HG02588 (cell line): Measurements from ENCODE around the gene GRIN2C.

Experiments used
- ATAC-seq: cut with Tn5 transposase; IDR thresholded peaks from one replicate; pipeline ENCODE4 v1.9.1; 2021; ENCODE audit warnings: mild to moderate bottlenecking, moderate library complexity; ENCODE audit not compliant: unreplicated experiment

GRIN2C gene

DNA sequence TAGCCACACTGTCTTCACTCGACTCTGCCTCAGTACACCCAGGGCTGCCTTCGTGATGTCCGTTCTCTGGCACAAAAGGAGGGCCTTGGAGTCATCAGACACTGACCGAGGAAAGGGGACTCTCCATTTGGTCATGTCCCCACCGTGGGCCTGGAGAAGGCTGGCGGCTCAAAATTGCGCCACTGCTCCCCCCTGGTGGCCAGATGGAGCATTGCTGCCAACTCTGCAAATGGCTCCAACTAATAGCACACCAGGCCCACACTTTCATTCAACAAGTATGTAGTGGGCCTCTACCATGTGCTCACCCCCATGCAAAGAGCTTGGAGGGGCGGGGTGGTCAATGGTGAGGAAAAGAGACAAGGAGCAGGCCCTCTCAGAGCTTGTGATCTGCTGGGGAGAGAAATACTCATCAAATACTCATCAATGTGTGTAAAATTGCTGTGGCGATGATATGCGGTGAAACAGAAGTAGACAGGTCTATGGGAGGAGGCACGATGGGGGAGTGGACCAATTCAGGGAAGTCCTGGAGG, 5.2 kb upstream of the GRIN2C start:
- no peak for ATAC-seq

DNA sequence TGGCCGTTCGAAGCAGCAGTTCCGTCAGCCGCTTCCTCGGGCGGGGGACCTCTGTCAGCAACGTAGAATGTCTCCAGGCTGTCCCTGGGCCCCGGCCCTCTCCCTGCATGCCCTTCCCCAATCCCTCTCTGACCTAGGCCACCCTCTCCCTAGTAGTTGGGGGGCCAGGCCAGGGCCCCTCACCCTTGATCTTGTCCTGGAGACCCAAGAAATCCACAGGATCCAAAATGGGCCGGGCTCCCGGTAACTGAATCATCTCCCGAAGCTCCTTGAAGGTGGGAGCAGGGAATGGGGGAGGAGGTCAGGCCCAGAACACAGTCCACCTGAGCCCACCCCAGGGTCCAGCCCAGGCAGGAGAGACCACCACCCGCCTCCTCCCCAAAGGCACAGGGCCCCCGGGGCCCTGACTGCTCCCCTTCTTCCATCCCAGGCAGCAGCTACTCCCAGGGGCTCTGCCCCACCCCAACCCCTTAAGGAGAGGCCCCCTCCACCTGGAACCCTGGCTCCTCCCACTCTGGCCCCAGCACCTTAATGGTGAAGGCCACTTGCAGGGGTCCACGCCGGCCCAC, 4.7 kb upstream of the GRIN2C start:
- ATAC-seq = no peak

DNA sequence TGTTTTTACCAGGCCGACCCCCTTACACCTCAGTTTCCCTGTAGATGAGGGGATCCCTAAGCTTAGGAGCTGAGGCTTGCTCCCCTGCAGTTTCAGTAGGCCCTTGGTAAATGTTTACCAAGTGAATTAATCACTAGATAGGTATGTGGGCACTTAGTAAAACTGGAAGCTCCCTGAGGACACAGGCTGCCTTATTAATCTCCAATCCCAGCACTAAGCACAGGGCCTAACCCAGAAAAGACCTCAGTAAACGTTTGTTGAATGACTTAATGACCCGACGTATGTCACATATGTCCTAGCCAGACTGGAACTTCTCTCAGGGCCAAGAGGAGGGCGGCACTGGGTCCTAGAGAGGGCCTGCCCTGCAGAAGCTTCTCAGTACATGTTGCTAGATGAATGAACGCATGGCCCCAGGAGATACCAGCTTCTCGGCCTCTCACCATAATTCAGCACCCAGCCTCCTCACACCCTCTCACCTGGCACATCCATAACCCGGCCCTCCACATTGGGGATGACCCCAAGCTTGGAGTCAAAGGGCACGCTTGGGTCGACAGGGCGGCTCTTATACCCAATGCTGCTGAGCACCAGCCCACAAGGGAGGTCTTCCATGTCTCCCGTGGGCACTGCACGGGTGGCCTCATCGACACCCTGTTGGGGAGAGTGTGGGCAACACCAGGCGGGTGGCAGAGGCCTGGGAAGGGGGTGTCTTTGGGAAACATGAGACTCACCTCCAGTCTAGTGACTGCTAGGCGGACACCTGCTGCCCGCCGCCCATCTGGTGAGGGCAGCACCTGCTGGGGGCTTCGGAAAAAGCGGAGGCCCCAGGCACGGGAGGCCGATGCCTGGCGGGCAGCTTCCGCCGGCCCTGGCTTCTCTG, 4.0 kb upstream of the GRIN2C start:
- ATAC-seq = no peak

DNA sequence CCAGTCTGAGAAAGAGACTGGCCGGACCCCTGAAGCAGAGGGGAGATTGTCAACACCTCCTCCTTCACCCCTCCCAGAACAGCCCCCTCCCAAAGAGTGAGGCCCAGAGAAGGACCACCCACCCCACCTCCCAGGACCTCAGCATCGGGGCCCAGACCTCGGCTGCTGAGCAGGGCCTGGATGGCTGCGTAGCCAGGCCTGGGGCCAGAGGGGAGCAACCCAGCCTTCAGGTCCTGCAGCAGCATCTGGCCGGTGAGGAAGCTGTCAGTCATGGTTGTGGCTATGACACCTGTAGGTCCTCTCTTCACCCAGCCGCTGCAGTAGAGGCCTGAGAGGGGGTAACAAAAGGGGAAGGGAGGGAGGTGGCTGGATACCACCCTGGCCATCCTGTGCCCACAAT, 3.2 kb upstream of the GRIN2C start:
- no peak for ATAC-seq

DNA sequence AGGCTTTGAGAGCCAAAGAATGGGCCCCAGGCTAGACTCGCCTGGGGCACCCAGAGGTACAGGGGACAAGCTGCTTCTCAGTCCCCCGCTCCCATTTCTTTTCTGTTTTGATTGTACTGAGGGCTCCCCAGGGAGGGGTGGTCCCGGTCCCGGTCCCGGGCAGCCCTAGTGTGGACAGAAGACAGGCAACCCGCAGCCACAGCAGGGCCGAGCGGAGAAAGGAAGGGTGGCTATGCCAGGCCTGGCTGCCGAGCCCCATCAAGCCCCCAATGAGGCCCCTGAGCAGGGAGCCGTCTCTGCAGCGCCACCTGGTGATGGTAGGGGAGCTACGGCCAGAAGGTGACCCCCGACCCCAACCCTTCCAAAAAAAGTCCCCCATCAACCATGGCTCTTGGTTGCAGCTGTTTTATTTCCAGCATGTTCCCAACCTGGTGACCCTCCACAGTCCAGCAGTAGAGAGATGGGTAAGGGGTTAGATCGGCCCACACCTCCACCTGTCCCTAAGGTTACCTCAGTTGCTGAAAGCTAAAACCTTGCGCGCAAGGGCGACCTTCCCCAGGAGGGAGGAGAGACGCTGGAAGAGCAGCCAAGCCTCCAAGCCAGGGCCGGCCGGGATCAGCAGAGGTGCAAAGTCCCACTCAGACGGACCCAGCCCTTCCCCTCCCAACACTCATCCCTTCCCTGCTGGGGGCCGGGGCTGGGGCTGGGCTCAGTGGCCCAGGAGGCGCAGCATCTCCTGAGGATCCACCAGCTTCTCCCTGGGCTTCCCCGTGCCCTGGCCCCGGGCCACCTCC, 2.6 kb upstream of the GRIN2C start:
- no peak for ATAC-seq

- ATAC-seq = no peak
Measured at GRCh38 chr17:74861662-74862107, 2.0 kb upstream of the GRIN2C start.

DNA sequence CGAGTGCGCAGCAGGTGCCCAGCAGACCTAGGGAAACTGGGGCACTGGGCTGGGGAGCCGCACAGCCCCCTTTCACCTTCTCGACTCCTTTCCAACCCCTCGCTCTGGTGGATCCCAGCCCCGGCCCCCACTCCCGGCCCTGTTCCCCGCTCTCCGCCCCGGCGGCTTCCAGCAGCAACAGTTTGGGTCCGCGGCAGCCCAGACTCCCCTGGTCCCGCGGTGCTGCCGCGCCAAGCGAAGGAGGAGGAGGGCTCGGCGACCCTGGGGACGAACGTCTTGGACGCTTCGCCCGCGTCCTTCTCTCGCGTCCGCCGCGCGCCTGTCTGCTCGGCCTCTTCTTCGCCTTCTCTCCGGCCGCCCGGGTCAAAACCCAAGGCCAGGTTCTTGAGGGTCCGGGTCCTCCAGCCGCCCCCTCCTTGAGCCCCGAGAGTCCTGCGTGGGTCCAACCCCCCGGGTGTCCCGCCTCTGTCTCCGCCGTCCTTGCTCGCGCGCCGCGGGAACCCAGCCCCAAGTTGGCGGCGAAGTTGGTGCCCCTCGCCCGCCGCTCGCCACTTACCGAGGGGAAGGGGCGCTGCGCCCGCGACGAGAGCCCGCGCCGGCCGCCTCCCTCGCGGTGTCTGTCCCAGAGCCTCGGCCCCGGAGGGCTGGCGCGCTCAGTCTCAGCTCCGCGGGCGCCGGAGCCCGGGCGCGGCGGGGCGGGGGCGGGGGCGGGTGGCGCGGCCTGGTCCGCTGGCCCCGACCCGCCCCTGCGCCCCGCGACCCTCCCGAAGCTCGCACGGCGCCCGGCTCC, 1.4 kb upstream of the GRIN2C start:
- no peak for ATAC-seq

DNA sequence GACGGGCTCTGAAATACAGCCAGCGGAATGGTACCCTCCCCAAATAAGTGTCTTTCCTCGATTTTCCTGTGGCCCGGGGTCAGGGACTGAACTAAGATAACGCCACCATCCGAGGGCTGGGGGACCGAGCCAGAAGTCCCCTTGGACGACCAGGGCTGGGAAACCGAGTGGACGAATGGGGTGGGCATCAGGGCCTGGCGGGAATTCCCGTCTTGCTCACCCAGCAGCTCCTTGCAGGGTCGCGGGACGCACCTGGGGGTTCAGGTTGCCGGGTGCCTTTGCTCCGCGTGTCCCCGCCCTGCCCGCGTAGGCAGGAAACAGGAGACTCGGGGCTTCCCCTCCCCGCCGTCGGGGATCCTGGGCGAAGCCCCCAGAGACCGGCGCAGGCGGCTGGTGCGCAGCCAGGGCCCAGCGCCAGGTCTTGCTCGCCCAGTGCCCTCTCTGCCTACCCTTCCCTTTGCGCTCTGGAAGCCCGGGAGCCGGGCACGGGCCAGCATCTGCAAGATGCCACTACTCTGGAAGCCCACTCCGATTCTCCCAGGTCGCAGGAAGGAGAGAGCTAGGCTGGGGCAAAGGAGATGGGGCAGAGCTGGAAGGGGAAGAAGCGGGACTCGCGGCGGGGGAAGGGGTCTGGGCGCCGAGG, 665 bp upstream of the GRIN2C start:
- ATAC-seq = no peak

DNA sequence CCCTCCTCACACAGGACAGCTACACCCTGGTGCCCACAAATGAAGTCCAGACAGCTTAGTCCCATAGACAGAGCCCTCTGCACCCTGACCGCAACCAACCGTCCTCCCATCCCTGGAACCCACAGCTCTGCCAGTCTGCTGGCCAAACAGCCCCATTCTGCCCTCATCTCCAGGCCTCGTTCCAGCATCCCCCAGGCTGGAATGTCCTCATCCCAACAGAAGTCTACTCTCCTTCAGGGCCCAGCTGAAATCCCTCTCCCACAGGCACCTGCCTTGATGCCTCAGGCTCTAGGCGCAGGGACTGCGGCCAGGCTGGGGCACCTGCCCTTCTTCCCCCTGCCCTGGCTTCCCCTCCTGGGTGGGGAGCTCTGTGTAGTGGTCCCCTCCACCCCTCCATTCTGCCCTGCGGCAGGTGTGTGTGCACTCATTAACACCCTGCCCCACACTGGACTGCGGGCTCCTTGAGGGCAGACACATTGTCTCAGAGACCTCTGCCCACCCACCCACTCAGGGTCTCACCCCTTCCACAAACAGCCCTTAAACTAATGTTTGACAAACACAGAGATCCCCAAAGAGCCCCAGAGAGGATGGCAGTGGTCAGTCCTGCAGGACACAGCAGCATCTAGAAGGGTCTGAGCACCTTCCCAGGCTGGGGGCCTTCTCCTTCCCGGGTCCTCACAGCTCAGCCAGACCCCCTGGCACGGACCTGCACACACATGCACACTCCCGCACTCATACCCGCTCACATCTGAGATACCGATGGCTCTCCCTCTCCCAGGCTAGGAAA, 820 bp downstream of the GRIN2C start:
- no peak for ATAC-seq

GRCh38 chr17:74857191-74857590, 2.5 kb downstream of the GRIN2C start:
- ATAC-seq = no peak

DNA sequence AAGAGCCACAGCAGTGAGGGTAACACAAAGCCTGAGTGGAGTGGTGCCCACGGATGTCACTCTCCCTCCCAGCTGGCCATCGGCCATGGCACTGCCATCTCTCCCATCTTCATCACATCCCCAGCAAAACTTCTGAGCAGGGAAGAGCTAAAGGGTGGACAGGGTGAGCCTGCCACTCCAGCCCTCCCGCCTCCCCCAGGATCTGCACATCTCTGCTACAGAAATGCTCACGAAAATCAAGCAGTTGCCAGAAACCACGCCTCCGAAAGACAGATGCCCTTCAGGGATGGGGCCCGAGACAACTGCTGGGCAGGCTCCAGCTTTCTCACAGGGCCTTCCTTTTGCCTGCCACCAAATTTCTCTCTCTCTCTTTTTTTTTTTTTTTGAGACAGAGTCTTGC, 3.6 kb downstream of the GRIN2C start:
- no peak for ATAC-seq

GRCh38 chr17:74855323-74855722, 4.4 kb downstream of the GRIN2C start:
- no peak for ATAC-seq

DNA sequence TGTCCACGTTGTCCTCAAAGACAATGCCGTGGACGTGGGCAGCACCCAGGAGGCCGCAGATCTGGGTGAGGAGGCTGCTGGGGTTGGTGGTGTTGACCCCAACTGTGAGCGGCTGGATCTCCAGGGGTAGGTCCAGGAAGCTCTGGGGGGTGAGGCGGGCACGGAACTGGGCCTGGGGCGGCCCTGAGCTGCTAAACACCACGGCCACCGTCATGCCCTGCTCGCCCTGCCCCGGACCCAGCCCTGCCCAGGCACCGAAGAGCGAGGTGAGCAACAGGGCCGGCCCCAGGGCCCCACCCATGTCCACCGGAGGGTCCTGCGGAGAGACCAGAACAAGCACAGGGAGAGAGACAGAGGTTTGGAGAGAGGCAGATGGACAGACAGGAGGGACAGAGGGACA, 4.9 kb downstream of the GRIN2C start:
- ATAC-seq = no peak

- ATAC-seq = no peak
Measured at GRCh38 chr17:74853669-74854068, 6.0 kb downstream of the GRIN2C start.

DNA sequence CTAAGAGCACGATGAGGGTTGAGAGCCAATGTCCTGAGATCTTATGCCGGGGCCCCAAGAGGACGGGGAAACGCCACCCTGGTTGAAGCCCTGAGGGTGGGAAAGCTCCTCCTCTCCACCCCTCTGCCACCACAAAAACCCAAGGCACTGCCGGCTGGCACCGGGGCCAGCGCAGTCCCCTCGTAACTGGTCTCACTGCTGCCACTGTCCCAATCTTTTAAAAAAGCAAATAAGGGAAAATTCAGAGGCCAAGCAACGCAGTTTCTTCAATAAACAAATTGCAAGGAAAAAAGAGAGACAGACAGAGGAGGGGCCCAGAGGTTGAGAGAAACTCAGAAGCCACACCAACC, 6.7 kb downstream of the GRIN2C start:
- no peak for ATAC-seq

DNA sequence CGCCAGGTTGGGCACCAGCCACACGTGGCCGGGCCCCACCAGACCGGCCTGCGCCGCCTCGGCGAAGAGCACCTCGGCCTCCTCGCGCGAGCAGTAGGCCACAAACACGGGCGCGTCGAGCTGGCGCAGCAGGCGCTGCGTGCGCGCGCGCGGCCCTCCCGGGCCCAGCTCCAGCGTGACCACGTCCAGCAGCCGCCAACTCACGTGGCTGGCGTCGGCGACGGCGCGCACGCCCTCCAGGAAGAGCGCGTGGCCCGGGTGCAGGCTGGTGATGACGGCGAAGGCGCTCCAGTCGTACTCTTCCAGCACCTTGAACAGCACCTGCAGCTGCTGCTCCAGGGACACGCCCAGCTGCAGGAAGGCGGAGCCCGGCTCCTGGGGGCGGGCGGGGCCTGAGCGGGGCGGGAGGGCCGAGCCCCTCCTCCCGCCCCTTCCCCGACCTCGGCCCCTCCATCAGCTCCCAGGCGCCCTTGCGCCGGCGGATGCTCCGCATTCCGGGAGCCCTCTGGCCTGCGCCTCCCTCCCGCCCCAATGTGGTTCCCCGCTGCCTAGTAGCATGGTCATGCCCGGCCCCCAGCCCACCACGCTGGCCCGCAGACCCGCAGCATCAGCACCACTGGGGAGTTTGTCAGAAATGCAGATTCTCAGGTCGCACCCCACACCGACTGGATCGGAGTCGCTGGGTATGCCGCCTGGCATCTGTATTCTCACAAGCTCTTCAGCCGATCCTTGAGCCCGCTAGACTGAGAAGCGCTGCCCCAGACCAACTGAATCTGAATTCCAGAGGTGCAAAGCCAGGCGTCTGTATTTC, 7.2 kb downstream of the GRIN2C start:
- ATAC-seq = no peak

DNA sequence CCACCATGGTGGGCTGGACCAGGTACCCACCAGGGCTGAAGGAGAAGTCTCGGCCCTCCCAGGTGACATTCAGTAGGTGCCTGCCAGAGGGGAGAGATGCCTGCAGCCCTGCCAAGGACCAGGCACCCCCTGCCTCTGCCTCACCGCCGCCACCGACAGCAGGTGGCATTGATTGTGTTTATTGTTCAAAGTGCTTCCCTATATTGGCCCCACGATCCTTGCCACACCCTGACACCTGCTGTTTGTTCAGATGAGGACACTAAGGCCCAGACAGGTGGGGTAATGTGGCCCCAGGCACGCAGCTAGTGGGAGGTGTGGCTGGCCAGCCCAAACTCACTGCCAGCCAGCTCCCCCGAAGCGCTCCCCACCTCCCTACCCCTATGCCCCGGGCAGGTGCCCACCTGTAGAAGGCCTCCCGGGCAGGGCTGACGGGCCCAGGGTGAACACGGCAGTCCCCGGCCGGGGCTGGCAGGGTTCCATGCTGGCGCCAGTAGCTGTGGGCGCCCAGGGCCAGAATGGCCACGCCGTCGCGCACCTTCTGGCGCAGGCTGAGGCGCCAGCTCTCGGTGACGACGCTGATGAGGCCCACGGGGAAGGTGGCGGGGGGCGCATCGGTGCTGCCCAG, 8.0 kb downstream of the GRIN2C start:
- no peak for ATAC-seq

DNA sequence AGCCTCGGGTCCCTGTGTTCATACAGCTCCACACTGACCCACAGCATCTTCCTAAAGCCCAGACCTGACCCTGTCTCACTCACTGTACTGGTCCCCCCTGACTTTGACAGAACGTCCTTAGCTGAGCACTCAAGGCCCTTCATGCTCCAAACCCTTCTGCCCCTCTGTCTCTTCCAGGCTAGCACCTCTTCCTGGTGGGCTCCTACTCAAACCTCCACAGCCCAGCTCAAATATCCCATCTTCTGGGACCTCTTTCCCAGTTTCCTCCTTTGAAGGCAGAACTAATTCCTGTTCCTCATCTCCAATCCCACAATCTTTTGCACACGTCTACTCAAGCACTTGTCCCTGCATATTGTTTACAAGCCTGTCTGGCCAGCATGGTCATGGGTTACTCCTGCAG, 8.8 kb downstream of the GRIN2C start:
- no peak for ATAC-seq
